Right renal pelvis (tissue), 4 donors: Measurements from ENCODE around the gene BUB1. TPM values are rescaled to one million over a fixed set of nuclear protein-coding genes. Genes with fewer than 3 reads are reported as not detected.
"Not testable (repeated sequence)": the region's sequence is repeated elsewhere in the genome, so short reads cannot be mapped to it uniquely, and the experiment has no call there.

Experiments used
- DNase-seq, 4 donors: peaks; one replicate each; pipeline ENCODE4 v3.0.0-alpha.2; 2013; ENCODE audit warnings: low read depth in 4 of 4, low spot score in 3 of 4, missing footprints in 1 of 4
- polyA plus RNA-seq, 4 donors: library from polyadenylated mRNA; unstranded; fragments of 120-200 nt; gene quantifications; one replicate each; pipeline ENCODE4 v1.2.1, GENCODE V29; 2013; ENCODE audit not compliant: insufficient read length in 4 of 4

Gene BUB1
- polyA plus RNA-seq, 4 donors, result 21.3 to 24.3 (median 23.0) TPM

DNA sequence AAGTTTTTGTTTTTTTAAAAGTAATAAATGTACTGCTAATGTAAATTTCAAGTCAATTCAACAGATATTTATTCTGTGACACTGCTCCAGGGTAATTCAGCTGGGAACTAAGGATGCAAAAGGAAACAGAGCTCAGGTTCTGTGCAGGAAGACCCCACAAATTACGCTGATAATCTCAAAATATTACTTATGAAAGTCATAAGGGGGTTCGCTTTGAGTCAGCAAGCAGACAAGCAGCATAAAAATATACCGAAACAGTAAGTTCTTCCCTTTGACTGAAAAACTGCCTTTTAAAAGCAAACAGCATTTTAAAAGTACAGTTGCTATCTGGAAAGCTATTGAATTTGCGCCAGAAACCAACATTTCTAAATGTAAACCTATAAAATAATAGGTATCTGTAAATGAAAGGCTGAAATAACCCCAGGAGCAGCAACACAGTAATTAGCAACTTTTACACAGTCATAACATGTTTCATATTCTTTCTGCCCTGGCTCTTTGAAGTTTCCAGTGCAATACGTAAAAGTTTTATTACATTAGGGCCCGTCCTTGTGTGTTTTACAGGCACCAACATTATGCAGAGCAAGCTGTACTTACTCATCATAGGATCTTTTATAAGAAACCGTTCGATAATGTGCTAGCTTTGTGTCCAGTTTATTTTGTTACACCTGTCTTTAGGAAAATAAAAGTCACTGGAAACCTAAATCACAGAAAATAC lies 68.9 kb downstream of the BUB1 start:
- DNase-seq, result not testable (repeated sequence)

GRCh38 chr2:110605057-110605456 lies 72.8 kb downstream of the BUB1 start:
- not testable (repeated sequence) for DNase-seq

DNA sequence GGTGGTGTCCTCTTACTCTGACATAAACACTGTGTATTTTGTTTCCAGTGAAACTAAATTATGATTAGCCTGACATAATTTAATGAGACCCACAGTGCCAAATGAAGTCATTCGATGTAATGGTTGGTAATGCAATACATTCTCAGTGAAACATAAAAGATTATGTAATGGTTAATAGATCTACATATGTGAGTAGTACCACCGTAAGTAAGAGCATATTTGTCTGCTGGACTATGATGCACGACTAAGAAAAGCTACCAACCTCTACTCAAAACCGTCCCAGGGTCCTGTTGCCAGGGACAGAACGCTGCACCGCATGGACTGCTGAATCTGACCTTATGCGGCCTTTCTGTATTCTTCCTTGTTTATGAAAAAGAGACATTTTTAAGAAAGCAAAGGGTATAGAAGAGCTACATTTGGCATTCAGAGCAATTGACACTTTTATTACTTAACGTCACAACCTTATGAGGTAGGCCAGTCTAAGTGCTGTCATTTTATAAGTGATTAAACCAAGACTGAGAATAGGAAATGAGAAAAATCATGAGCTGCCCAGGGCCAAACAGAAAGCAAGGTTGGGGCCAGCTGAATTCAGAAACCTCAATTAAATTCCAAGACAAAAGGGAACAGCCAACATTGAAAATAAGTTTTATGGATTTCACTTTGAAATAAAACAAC lies 73.8 kb downstream of the BUB1 start:
- DNase-seq, result not testable (repeated sequence)

GRCh38 chr2:110602139-110602538 lies 75.7 kb downstream of the BUB1 start:
- DNase-seq, result not testable (repeated sequence)

DNA sequence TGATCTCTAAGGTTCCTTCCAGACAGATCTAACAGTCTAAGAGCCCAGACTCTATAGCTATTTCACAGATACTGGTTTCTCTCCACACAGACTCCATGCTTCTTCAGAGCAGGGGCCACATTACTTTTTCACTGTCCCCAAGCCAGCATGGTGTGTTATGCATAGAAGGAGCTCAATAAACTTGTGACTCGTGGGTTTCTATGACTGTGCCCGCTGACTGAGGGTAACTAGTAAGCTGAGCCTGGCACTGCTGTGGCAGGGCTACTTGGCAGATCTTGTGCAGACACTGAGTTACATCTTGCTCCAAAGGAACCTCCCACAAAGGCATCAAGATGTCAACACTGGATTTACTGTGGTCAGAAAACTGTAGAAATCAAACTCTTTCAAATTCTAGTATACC lies 85.9 kb downstream of the BUB1 start:
- not testable (repeated sequence) for DNase-seq

DNA sequence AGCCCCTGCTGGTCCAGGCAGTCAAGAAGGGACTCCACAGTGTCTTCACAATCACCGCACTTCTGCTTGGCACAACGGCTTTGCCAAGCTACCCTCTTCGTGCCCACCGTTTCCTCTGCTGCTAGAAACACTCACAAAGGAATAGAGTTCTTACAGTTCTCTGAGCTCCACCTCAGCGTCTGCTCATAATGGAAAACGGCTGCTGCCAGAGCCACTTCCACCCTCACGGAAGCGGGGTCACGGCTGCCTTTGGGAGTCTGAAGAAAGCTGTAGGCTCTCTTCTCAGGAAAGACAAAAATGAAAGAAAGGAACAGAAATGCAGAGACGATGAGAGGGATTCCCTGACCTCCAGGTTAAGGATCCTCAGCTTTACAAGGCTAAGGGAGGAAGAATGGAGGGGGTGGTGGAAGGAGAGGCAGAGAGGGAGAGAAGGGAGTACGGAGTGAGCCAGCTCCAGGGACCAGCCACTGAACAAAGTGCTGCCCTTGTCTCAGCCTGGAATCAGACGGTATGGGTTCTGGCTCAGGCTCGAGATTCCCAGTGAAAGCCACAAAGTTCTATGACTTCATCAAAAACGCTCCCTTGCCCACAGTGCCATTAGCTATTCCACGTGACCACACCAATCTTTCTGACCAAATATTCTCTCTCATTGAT lies 88.1 kb downstream of the BUB1 start:
- DNase-seq, result not testable (repeated sequence)

- not testable (repeated sequence) for DNase-seq
Measured at GRCh38 chr2:110588520-110588919, 89.3 kb downstream of the BUB1 start.

Other genes starting within 250 kb of the BUB1 start
- 1 to 10 TPM; 1.1 to 2.4 (median 1.4) TPM for gene LIMS4, start 205.2 kb downstream of the BUB1 start, polyA plus RNA-seq
- 10 to 100 TPM; 29.3 to 44.1 (median 34.2) TPM for gene RGPD6, start 100.8 kb downstream of the BUB1 start, polyA plus RNA-seq
- under 1 TPM; 0.45 to 0.93 (median 0.73) TPM for gene ACOXL, start 54.5 kb upstream of the BUB1 start, polyA plus RNA-seq